GM13977 (cell line): Measurements from ENCODE around the gene IDH3G.

ENCODE experiments used
- DNase-seq: peaks from one replicate; pipeline ENCODE4 v3.0.0; 2012; ENCODE audit warnings: low spot score
- in situ Hi-C: fragments of 300-500 bp; cut with MboI; formaldehyde crosslinking; loops from one replicate; pipeline ENCODE4 v1.12.0; 2022; ENCODE audit warnings: low sequenced_read_pairs, low pct_unique_long_range_greater_than_20kb, mixed read lengths, inconsistent platforms; ENCODE audit not compliant: unreplicated experiment
- TF ChIP-seq, protein P1 (sequence below): IDR thresholded peaks from 2 replicates; pipeline ENCODE4 v1.5.1; 2012; ENCODE audit warnings: mild to moderate bottlenecking, control low read depth; ENCODE audit not compliant: insufficient read depth; ENCODE audit errors: extremely low read depth, missing control alignments

Gene IDH3G

DNA sequence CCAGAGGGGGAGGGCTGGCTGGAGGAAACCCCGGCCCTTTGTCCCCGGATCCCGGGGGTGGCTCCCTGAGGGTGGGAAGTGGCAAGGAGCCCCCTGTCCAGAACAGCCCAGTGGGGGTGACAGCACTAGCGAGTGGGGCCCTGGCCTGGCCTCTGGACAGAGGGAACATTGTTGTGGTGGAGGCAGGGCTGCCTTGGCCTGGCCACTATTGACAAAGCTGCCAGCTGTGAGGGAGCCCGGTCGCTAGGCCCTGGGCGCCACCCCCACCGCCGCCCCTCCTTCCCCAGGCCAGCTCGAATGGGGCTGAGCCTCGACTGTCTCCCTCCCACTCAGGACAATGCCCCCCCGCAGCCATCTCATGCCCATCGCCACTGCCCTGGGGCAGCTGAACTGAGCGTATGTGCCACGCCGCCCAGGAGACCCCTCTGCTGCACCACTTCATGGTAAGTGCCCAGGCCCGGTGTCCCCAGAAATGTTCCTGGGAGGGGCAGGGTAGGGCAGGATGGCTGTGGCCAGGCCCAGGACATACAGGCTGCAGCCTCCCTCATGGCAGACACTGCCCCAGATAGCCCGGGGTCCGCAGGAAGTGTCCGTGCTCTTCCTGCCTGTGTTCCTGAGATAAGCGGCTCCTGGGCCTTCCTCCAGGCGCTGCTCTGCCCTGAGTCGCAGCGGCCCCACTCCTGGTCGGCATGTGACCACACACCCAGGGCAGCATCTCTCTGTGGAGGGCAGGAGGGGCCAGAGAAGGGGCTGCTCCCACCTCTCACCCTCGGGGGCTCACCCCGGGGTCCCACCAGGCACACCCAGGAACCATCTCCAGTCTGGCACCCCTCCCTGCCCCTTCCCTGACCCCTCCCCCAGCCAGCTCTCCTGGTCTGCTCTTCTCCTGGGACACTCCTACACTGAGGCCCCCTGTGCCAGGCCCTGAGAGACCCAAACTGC, 28.8 kb downstream of the IDH3G start:
- peak; percentile 28 for DNase-seq
- in situ Hi-C loops: no loop called here
- TF ChIP-seq, protein P1, sequence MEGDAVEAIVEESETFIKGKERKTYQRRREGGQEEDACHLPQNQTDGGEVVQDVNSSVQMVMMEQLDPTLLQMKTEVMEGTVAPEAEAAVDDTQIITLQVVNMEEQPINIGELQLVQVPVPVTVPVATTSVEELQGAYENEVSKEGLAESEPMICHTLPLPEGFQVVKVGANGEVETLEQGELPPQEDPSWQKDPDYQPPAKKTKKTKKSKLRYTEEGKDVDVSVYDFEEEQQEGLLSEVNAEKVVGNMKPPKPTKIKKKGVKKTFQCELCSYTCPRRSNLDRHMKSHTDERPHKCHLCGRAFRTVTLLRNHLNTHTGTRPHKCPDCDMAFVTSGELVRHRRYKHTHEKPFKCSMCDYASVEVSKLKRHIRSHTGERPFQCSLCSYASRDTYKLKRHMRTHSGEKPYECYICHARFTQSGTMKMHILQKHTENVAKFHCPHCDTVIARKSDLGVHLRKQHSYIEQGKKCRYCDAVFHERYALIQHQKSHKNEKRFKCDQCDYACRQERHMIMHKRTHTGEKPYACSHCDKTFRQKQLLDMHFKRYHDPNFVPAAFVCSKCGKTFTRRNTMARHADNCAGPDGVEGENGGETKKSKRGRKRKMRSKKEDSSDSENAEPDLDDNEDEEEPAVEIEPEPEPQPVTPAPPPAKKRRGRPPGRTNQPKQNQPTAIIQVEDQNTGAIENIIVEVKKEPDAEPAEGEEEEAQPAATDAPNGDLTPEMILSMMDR: no peak

DNA sequence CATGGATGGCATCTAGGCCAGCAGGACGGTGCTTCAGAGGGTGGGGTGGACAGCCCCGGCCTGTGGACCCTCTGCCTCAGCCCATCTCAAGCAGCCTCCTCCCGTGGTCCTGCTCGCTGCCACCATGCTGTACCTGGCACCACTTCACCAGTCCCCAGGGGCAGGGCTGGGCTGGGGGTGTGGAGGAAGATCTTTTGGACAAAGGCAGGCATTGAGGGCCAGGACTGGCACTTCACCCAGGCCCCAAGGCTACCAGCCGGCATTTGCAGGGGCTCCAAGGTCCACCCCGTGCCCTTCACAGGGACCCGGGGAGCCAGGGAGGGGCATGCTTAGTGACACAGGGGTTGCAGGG, 29.4 kb downstream of the IDH3G start:
- TF ChIP-seq, protein P1: no peak
- no peak for DNase-seq
- in situ Hi-C loops: no loop called here

DNA sequence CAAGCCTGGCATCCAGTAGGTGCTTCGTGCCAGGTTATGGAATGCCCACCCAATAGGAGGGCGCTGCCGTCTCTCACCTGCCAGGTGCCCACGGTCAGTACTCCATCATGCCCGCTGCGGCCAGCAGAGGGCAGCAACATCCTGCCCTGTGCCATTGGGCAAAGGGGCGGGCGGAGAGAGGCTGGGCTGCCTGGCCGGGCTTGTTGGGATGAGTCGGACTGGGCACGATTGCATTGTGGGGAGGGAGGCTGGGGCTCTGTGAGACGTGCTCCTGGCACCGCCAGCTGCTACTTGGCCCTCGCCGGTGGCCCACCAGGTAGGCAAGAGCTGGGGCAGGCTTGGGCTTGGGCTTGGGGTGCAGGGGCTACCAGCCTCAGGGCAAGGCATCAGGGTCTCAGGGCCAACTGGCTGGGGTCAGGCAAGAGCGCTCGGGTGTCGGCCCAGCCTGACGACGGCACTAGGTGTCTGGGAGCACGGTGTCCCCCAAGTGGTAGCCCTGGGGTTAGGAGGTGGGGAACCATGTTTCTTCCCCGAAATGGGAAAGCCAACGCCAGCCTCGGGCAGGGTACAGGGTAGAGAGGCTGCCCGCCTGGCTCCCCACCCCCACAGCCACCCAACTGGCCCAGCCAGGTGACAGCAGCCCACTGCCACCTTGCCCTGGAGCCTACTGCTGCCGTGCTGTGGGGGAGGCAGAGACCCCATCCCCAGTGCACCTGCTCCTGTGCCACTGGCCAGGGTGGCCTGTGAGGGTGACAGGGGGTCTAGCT, 30.0 kb downstream of the IDH3G start, which contains the start of gene PLXNB3:
TSS of gene PLXNB3 (plus strand) at position 261 of the 767 bp plus-strand sequence. CDS start 1,287 bp downstream, outside the sequence.
- in situ Hi-C loops: no loop called here
- TF ChIP-seq, protein P1: peak; percentile 92

DNA sequence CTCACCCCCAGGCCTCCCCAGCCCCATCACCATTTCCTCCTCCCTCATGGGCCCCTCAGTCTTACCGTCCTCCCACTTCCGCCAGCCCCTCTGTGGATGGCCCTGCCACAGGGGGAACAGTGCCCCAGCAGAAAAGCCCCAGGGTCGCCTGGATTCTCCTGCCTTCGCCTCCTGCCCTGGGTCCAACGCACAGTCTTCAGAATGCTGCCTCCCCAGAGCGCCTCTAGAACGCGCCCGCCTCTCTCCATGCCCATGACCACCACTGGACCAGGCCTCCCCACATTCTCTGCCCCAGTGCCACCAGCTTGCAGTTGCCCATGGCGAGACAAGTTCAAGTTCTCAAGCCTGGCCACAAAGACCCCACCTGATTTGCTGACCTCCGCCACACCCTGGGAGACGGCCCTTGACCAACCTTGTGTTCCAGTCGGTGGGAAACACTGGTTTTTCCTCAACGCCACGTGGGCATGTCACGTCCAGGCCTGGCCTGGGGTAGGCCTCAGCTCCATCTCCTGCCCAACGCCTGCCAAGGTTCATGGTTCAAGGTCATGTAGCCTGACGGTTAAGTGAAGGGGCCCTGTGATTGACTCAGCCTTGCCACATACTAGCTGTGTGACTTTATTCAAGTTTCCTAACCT, 30.8 kb downstream of the IDH3G start:
- in situ Hi-C loops: no loop called here
- no peak for DNase-seq
- TF ChIP-seq, protein P1: no peak

More for the DNA sequence above, 30.0 kb downstream of the IDH3G start, which contains the start of gene PLXNB3:
- peak; percentile 81 for DNase-seq

DNA sequence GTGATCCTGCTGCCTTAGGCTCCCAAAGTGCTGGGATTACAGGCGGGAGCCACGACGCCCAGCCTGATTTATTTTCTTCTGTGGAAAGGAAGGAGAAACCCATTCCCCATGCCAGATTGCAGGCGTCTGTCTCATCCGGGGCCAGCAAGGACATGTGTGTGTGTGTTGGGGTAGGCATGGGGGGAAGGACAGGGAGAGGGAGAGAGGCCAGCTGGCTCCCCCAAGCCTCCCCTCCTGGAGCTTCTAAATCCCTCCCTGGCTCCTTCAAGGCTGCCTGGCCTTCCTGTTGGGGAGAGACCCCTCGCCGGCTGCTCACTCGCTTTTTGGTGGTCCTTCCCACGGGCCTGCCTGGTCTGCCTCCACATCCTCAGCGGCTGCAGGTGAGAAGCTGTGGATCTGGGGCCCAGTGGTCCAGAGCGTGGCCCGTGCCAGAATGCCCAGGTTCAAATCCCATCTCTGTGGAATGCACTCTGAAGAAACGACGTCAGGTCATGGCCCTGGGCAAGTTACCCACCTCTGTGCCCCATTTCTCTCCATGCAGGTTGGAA, 31.5 kb downstream of the IDH3G start:
- in situ Hi-C loops: no loop called here
- TF ChIP-seq, protein P1: no peak
- no peak for DNase-seq

DNA sequence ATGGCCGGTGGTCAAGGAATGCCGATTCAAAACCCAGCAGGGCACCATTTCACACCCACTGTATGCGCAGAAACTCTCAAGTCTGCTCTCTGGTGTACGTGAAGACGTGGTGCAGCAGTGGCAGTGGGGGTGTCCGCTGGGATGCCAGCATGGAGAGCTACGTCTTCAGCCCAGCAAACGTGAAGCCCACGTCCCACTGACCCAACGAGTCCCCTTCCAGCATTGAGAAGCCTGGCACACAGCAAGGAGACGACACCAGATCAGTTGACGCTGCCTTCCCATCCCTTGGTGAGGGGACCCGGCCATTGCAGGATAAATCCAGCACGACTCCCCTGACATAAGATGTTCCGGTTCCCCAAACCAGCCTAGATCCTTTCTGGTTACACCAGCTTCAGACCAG, 32.3 kb downstream of the IDH3G start:
- TF ChIP-seq, protein P1: no peak
- DNase-seq: no peak
- in situ Hi-C loops: no loop called here
